NOMO-1 treated with DMSO at 0.1 percent for 48 hours (cell line): ENCODE data around the gene TNRC6C.
"Not testable (repeated sequence)": the region's sequence is repeated elsewhere in the genome, so short reads cannot be mapped to it uniquely, and the experiment has no call there.

Experiments
- DNase-seq: peaks from one replicate; lab custom pipeline; 2025; ENCODE audit not compliant: unreplicated experiment; lab: John Stamatoyannopoulos, UW

Gene TNRC6C

DNA sequence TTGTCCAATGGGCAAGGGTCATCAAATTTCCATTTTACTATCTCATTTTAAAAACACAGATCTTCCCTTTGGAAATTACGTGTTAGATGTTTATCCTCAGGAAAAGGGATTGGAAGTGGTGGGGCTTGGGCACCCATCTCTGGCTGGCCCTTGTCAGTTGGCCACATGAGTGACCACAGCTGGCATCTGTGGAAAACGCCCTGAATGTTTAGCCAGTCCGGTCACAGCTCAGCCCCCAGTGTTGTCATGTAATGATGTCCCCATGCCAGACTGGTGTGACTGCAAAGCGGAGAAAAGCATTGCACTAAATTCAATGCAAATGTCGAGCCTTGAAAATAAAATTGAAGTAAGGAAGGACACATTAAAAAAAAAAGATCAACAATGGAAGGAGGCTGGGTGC lies 117.0 kb downstream of the TNRC6C start:
- no peak for DNase-seq

DNA sequence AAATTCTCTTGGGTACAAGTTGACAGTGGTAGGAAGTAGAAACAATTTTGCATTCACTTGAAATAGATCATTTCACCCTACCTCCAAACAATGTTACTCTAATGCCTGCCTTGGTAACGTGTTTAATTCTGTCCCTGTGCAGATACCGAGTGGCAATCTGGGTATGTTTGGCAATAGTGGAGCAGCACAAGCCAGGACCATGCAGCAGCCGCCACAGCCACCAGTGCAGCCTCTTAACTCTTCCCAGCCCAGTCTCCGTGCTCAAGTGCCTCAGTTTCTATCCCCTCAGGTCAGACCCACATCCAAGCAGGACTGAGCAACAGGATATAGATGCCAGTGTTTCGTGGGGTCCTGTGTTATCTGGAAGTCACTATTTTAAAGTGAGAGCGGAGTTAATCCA lies 120.8 kb downstream of the TNRC6C start:
- DNase-seq = no peak

GRCh38 chr17:78081551-78081950 lies 123.0 kb downstream of the TNRC6C start:
- no peak for DNase-seq

DNA sequence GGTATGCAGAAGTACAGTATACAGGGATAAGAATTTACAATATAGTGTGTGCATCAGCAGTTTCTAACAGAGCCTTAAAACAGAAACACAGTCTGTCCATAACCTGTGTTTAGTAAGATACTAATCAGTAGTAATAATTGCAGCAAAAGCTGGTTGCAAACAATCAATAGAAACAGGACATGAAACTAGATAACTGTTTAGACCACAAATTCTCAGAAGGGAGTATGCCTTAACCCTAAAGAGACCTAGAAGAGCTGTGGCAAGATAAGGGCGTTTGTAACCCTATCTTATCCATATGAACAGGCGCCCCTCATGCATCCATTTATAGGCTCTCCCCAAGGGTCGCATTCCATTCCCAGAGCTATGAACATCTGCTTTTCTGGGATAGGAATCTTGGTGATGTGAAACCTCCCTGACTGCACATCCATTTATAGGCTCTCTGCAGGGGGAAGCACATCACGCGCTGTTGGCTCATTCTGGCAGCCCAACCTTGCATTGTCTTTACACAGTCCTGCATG lies 123.9 kb downstream of the TNRC6C start:
- not testable (repeated sequence) for DNase-seq

DNA sequence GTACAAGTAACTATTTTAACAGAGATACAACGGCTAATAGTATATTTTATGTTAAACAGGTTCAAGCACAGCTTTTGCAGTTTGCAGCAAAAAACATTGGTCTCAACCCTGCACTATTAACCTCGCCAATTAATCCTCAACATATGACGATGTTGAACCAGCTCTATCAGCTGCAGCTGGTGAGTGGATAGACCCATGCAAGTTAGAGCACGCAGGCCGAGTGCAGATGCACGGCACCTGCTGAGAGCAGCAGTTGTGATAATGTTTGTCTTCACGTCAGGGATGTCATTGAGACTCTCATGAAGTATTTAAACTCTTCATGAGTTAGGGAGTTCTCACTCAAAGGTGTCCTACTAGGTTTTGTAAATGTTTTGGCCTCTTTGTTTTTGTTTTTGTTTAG lies 124.5 kb downstream of the TNRC6C start:
- DNase-seq = no peak

DNA sequence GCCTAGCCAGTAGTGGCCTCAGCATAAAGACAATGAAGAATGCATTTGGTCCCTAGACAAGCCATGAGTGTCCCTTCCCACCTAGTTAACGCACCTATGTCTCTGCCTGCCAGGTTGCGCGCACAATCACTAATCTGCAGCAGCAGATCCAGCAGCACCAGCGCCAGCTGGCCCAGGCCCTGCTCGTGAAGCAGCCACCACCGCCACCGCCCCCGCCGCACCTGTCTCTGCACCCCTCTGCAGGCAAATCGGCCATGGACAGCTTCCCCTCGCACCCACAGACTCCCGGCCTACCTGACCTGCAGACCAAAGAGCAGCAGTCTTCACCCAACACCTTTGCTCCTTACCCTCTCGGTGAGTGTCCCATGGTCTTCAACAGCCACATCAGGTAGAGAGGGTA lies 128.2 kb downstream of the TNRC6C start:
- no peak for DNase-seq

- DNase-seq = no peak
Measured at GRCh38 chr17:78088529-78088928, 130.0 kb downstream of the TNRC6C start.

DNA sequence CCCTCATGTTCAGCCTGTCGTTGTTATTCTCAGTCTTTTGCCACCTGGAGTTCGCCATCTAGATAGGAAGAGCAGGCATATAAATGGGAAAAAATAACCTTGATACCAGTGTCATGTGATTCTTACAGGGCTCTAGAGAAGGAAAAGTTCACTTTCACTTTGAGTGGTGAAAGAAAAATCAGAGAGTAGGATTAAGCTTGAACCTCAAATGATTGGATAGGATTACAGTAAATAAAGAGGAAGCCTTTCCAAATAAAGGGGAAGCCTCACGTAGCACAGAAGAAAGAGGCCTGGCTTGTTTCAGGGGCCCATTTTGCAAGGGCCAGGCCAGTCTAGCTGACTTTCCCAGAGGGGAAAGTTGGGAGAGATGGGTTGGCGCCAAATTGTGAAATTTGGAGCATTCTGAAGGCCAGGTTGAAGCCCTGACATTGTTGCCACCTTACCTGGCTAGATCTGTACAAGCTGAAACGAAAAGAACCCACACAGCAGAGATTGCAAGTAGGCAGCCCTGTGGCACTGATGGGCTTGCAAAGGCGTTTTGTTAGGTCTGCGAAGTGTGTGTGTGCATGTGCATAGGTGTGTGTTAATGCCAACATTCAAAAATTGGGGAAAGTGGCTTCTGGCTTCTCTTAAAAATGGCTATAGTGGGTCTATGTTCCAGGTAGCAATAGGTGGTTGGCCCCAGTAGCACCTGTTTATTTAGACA lies 131.2 kb downstream of the TNRC6C start:
- peak; percentile 24 for DNase-seq

DNA sequence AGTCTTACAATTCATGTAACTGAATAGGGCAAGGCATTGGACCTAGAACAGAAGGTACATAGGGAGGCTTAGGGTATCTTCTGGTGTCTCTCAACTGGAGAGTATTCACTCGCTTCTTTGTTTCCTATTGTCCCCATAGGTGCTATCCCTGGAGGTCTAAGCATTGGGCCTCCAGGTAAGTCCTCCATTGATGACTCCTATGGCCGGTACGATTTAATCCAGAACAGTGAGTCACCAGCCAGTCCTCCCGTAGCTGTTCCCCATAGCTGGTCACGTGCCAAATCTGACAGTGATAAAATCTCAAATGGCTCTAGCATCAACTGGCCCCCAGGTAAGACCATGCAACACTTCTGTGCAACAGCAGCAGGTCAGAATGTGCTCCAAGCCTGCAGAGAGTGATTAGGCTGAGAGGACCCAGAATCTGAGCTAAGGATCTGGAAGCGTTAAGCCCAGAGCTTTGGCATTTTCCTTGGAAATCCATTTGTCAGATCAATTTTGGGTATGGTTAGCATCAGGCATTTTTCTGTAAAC lies 134.4 kb downstream of the TNRC6C start:
- no peak for DNase-seq

DNA sequence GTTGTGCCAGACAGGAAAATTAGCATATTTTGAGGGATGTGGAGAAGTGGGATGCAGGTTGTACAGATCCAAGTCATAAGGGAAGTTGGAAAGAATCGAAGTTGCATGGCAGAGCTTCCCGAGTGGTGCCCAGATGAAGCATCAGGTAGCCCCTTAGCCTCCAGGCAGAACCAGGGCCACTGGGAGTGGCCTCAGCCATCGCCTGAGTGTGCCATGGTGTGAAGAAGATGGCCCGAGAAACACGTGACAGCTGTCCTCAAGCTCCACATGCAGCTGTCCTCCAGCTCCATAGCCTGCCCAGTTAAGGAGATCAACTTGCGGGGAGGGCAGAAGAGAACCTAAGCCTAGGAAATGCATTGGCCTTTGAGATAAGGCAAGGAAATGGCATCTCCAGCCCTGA lies 136.5 kb downstream of the TNRC6C start:
- no peak for DNase-seq

GRCh38 chr17:78096093-78096492 lies 137.6 kb downstream of the TNRC6C start:
- DNase-seq = no peak

- DNase-seq = no peak
Measured at GRCh38 chr17:78101112-78101511, 142.6 kb downstream of the TNRC6C start.

- no peak for DNase-seq
Measured at GRCh38 chr17:78101542-78101941, 143.0 kb downstream of the TNRC6C start.

- DNase-seq = no peak
Measured at GRCh38 chr17:78103311-78103710, 144.8 kb downstream of the TNRC6C start.

DNA sequence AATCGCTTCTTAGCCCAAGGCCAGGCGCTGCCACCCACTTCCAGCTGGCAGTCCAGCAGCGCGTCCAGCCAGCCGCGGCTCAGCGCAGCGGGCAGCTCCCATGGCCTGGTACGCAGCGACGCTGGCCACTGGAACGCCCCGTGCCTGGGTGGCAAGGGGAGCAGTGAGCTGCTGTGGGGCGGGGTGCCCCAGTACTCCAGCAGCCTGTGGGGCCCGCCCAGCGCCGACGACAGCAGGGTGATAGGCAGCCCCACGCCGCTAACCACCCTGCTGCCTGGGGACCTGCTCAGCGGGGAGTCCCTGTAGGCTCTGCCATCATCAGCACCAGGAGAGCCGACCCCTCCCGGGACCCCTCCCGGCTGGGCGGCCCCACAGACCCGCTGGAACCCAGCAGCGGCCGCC lies 146.0 kb downstream of the TNRC6C start:
- no peak for DNase-seq

DNA sequence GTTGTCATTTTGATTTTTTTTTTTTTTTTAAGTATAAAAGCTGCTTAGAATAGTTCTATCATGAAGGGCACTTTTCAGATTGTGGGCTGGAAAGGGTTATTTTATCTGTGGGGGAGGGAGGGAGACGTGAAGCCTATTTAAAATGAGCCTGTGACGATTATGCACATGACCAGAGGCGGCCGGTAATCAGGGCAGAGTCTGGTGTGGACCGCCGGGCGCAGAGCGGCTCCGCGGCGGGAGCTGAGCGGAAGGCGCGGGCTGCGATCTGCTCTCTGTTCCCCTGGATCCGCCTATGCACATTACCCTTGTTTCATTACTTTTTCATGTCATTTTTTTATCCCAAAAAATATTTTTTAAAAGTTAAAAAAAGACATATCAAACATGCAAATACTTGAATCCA lies 146.6 kb downstream of the TNRC6C start:
- no peak for DNase-seq

GRCh38 chr17:78105551-78105950 lies 147.0 kb downstream of the TNRC6C start:
- DNase-seq = no peak

GRCh38 chr17:78106211-78106610 lies 147.7 kb downstream of the TNRC6C start:
- no peak for DNase-seq

DNA sequence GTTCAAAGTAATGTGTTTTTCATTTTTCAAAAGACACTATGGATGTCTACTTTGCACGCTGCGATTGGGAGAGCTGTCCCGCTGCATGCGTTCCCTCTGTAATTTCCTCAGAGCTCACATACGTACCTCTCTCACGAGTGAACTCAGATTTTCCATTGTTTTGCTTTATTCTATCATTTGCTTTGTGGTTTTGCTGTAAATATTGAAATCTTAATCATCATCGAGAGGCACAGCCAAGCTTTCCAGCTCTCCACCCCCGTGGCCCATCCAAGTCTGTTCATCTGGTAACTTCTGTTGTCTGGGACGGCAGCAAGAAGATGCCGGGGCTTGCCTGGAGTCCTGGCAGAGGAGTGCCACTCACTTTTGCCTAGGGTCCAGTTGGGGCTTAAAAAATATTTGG lies 149.0 kb downstream of the TNRC6C start:
- no peak for DNase-seq

DNA sequence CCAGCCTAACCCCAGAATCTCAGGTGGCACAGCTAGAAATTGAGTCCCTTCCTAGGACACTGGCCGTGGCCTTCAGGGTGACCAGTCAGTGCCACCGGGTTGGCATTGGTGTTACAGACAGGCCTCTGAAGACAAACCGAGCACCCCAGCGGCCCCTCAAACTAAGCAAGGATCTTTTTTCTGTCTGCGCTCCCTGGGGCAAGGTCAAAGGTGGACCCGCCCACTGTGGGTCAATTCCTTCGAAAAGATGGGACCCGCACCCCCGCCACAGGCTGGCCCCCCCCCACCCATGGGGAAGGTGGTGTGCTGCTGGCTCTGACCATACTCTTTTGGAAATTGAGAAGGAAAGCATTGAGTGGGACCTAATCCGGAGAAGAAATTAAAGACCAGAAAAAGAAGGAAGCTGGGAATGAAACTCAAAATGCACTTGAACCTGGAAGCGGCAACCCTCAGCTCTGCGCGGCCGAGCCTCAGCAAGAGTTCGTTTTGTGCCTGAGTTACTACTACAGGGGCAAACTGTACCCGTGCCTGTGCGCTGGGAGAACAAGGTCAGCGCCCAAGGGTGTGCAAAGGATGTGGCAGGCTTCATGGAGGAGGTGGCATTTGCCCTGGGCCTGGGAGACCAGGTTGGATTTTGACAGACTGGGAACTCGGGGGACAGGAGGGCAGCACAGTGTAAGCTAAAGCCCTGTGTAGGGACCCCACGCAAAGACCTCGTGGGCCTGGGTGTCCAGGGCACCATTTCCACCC lies 149.6 kb downstream of the TNRC6C start:
- no peak for DNase-seq

GRCh38 chr17:78108726-78109488 lies 150.4 kb downstream of the TNRC6C start:
- no peak for DNase-seq

DNA sequence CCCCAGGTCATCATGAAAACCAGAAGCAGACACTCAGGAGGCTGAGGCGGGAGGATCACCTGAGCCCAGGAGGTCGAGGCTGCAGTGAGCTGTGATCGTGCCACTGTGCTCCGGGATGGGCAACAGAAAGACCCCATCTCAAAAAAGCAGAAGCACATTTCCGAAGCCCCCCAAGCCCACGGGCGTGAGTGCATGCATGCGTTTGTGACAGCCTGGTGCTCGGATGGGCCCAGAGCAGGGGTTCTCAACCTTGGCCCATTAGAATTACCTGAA lies 150.9 kb downstream of the TNRC6C start:
- DNase-seq = no peak
